ENCODE results near the gene PCDHGB7.
"Not testable (repeated sequence)": the region's sequence is repeated elsewhere in the genome, so short reads cannot be mapped to it uniquely, and the experiment has no call there.

The PCDHGB7 gene

GRCh38 chr5:141417494-141418172, at the start of gene PCDHGB7:
TSS of gene PCDHGB7 (plus strand) at chr5:141417677. CDS start at chr5:141417860, 183 bp downstream.
- DNase-seq = not testable (repeated sequence)

- no peak for DNase-seq
Measured at GRCh38 chr5:141369994-141370848, 47.3 kb upstream of the PCDHGB7 start, which contains the start of gene PCDHGB3. TSS of gene PCDHGB3 (plus strand) at chr5:141370242. CDS start at chr5:141370395, 153 bp downstream.

GRCh38 chr5:141371572-141372475, 45.7 kb upstream of the PCDHGB7 start:
- no peak for DNase-seq

- DNase-seq = no peak
Measured at GRCh38 chr5:141373673-141374317, 43.7 kb upstream of the PCDHGB7 start, which contains the start of gene PCDHGA6. TSS of gene PCDHGA6 (plus strand) at chr5:141373891. CDS start at chr5:141374084, 193 bp downstream.

- no peak for DNase-seq
Measured at GRCh38 chr5:141374627-141375026, 42.9 kb upstream of the PCDHGB7 start.

- DNase-seq = not testable (repeated sequence)
Measured at GRCh38 chr5:141375444-141376155, 41.9 kb upstream of the PCDHGB7 start.

- DNase-seq = no peak
Measured at GRCh38 chr5:141382469-141383294, 34.8 kb upstream of the PCDHGB7 start, which contains the start of gene PCDHGA7. TSS of gene PCDHGA7 (plus strand) at chr5:141382742. CDS start at chr5:141382900, 158 bp downstream.

GRCh38 chr5:141383345-141383744, 34.1 kb upstream of the PCDHGB7 start:
- DNase-seq = no peak

GRCh38 chr5:141384471-141385267, 32.8 kb upstream of the PCDHGB7 start:
- DNase-seq = no peak

GRCh38 chr5:141387557-141388311, 29.7 kb upstream of the PCDHGB7 start, which contains the start of gene PCDHGB4:
TSS of gene PCDHGB4 (plus strand) at chr5:141387698. CDS start at chr5:141387885, 187 bp downstream.
- DNase-seq = not testable (repeated sequence)

GRCh38 chr5:141388661-141389060, 28.8 kb upstream of the PCDHGB7 start:
- no peak for DNase-seq

GRCh38 chr5:141389153-141390042, 28.1 kb upstream of the PCDHGB7 start:
- no peak for DNase-seq

GRCh38 chr5:141392429-141393198, 24.9 kb upstream of the PCDHGB7 start, which contains the start of gene PCDHGA8:
TSS of gene PCDHGA8 (plus strand) at chr5:141392633. CDS start at chr5:141392814, 181 bp downstream.
- no peak for DNase-seq

- DNase-seq = no peak
Measured at GRCh38 chr5:141393267-141393666, 24.2 kb upstream of the PCDHGB7 start.

- DNase-seq = not testable (repeated sequence)
Measured at GRCh38 chr5:141394401-141395187, 22.9 kb upstream of the PCDHGB7 start.

All from SHP77 treated with DMSO at 0.1 percent for 48 hours (cell line).